UCSD-AML1 (cell line): ENCODE data around the gene CXXC1.
A peak's percentile ranks its signal among the peaks of the same experiment; 100 is the strongest.
"Not testable (repeated sequence)": the region's sequence is repeated elsewhere in the genome, so short reads cannot be mapped to it uniquely, and the experiment has no call there.

Source experiments
- DNase-seq: peaks from one replicate; lab custom pipeline; 2025; ENCODE audit not compliant: unreplicated experiment; lab: John Stamatoyannopoulos, UW

Gene CXXC1

DNA sequence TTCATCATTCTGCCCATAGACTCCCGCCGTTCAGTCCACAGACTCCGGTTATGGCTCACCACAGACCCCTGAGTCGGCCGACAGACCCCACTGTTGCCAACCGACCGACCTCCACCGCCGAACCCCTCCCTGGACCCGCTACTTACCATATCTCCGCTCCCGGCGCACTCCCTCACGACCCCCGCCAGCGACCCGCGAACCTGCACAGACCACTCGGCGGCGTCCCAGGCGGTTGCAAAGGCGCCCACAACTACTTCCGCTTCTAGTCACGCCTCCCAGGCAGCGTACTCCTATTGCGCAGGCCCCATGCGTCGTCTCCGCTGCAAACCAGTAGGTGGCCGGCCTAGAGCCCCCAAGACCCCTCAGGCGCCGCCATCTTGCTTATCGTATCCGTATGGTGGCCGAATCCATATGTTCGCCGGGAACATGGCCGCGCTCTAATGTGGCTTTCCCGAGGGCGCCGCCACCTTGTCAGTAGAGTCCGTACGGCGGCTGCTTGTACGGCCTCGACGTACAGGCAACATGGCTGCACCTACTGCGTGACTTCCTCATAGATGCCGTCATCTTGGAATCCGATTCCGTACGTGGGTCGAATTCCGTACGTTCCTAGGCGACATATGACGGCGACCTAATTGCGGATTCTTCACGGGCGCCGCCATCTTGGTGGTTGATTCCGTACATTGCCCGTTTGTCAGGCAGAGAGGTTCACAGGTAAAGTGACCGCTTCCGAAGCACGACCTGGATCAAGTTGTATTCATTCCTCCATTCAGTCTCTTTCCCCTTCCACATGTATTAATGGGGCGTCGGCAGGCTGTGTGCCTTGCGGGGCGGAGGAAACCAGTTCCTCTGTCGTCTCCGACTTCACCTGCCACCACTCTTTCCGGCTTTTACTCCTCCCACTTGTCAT, at the start of gene CXXC1:
CXXC1 (minus strand) TSS at position 252 of the 907 bp plus-strand sequence; CDS start at position 149, 103 bp downstream.
- DNase-seq: peak; percentile 99

DNA sequence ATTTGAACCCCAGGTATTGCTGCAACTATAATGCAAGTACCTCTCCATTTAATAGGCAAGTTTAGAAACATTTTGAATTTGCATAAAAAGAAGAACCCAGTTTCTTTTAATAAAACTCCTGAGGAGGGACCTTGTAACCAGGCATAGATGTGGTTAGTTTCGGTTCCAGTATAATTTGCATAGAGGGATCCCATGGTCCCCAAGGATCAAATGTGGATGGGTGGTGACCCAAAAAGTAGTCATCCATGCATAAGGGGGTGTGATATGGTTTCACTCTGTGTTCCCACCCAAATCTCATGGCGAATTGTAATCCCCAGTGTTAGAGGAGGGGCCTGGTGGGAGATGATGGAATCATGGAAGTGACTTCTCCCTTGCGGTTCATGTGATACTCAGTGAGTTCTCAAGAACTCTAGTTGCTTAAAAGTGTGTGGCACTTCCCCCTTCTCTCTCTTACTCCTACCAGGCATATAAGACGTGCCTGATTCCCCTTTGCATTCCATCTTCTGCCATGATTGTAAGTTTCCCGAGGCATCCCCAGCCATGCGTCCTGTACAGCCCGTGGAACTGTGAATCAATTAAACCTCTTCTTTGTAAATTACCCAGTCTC, 47.2 kb upstream of the CXXC1 start:
- no peak for DNase-seq

DNA sequence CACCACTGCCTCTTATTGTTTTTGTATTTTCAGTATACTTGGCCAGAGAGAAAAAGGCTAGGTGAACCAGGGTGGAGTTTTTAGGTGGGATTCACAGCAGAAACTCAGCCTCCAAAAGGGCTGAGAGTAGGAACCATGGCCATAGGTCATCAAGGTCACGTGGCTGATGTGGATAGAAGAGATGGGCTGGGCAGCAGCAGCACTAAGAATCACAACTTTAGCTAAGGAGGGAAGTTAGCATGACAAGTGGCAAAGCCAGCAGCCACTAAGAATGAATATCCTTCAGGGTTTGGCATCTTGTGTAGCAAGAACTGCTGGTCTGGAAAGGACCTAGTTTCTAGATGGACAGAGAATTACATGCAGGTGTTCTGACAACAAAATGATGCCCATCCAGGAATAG, 44.2 kb upstream of the CXXC1 start:
- DNase-seq: no peak

DNA sequence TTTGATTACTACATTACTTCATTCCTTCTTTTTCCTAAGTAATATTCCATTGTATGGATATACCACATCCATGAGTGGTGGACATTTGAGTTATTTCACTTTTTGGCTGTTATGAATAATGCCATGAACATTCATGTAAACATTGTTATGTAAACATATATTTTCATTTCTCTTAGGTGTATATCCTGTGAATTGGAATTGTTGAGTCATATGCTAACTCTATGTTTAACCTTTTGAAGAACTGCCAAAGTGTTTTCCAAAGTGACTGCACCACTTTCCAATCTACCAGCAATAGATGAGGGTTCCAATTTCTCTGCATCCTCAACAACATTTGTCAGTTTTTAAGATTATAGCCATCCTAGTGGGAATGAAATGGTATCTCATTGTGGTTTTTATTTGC, 42.7 kb upstream of the CXXC1 start:
- DNase-seq: no peak

DNA sequence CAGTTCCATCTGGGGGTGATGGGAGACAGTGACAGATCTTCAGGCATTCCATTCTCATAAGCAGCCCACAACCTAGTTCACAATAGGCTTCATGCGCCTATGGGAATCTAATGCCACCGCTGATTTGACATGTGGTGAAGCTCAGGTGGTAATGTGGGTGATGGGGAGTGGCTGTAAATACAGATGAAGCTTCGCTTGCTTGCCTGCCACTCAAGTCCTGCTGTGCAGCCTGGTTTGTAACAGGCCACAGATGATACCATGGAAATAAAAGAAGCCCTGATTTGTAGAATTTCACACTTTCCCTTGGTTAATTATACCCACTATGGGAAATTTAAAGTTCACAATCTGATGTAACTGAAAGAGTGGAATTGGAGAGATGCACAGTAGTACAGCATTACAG, 40.5 kb upstream of the CXXC1 start:
- DNase-seq: no peak

DNA sequence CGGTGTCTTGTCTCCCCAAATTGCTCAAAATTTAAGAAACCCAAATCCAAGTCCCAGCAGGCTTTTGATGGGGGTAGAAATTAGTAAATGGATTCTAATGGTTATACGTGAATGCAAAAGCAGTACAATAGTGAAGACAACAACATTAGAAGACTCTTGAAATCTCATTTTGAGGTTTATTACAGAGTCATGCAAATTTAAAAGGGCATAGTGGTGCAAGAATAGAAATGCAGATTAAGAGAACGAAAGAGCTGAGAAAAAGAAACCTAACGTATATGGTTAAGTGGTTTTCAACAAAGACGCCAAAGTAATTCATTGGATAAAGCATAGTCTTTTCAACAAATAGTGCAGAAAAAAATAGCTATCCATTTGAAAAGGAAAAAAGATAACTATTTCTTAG, 33.2 kb upstream of the CXXC1 start:
- no peak for DNase-seq

DNA sequence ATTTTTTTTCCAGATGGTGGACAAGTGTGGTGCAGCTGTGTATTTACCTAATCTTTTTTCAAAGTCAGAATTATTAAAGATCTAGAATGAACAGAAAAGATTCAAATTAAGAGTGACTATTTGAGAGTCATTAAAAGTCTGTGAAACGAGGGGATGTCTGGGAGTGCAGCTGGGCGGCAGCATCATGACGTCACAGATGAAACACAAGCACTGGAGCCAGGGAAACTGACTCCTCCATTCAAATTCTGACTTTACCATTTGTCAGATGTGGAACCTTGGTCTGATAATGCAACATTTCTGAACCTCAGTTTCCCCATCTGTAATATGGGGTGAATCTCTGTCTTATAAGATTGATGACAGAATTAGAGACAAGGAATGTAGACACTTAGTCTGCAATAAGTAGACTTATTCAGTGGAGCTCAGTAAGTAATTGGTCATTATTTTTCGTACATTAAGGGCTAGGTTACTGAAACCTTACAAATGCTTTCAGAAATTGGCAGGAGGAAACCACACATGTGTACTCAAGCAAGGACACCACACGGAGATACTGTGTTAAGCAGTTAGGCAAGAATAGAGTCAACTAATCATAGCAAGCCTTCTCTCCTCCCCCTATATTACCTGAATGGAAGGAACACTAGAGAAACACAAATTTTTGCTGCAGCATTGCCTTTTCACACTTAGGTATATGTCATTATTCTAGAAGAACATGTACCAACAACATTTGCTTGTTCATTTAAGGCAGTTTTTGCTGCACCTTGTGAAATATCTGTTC, 27.8 kb upstream of the CXXC1 start:
- no peak for DNase-seq

DNA sequence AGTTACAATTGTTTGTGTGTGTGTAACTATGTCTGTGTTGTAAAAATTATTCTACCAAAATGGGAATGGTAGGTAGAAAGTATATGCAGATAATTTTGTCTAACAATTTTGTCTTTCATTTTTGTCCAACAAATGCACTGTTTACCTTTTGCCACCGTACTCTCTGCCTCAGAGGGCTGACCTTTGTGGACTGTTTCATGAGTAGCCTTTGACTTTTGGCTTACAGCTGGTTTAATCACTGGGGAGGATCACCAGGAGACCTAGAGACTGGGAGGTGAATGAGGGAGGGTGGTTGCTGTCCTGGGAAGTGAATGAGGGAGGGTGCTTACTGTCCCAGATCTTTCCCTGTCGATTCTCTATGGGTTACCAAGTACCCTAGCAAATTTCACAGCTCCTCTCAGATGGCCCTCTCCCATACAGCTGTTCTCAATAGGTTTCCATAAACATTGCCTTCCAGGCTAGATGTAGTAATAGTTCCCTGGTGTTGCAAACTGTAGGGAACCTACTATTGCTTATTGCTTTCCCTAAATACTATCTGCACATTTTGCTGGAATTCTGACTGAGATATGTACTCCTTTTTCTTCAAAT, 26.5 kb upstream of the CXXC1 start:
- DNase-seq: no peak

DNA sequence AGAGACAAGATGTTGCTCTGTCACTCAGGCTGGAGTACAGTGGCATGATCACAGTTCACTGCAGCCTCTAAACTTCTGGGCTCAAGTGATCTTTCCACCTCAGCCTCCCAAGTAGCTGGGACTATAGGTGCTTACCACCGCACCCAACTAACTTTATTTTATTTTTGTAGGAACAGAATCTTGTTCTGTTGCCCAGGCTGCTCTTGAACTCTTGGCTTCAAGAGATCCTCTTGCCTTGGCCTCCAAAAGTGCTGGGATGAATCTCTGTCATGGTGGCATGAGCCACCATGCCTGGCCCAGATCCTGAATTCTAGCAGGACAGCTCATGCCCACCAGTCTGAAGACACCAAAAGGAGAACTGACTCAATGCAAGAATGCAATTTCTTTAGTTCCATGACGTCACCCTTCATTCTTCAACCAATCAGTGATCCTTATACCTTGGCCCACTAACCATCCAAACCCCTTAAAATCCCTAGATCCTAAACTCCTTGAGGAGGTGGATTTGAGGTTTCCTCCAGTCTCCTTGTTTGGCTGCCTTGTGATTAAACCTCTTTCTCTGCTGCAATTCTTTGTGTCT, 25.6 kb upstream of the CXXC1 start:
- no peak for DNase-seq

DNA sequence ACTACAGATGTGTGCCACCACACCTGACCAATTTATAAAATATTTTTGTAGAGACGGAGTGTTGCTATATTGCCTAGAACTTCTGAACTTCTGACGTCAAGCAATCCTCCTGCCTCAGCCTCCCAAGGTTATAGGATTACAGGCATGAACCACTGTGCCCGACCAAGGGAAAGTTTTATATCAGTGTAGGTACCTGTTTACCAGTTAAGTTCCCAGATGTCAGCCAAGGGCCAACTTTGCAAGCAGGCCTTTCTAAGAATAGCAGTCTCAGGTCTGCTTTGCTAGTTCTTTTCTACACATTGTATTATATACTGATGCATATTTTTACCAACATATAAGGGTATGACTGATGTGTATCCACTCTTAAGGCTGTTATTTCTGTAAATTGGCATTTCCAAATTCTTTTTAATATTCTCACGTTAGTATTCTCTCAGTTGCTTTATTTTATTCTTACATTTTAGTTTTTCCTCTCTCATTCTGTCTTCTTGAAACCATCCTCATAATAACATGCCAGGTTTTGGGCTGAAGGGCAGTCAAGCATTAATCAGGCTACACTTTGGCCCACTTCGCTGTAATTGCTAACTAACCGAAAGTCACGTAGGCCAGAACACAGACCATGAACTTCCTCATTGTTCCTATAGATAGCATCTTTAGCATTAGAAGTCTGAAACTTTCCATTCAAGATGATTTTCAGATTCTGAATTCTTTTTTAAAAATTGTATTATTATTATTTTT, 25.0 kb upstream of the CXXC1 start:
- no peak for DNase-seq

DNA sequence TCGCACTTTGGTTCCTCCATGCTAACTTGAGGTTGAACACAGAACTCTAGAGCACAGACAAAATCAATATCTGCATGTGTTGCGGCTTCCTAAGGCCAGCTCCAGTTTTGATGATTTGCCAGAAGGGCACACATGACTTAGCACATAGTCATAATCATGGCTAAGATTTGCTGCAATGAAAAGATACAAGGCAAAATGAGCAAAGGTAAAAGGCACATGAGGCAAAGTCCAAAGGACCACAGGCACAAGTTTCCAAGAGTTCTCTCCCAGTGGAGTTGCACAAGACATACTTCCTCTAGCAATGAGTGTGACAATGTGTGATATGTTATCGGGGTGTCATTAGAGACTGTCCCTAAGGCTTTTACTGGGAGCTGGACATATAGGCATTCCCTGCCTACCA, 24.2 kb upstream of the CXXC1 start:
- no peak for DNase-seq

DNA sequence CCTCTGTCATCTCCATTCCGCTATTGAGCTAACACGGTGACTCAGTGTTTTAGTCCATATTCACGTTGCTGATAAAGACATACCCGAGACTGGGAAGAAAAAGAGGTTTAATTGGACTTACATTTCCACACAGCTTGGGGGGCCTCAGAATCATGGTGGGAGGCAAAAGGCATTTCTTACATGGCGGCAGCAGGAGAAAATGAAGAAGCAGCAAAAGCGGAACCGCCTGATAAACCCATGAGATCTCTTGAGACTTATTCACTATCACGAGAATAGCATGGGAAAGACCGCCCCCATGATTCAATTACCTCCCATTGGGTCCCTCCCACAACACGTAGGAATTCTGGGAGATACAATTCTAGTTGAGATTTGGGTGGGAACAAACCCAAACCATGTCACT, 22.6 kb upstream of the CXXC1 start:
- DNase-seq: no peak

DNA sequence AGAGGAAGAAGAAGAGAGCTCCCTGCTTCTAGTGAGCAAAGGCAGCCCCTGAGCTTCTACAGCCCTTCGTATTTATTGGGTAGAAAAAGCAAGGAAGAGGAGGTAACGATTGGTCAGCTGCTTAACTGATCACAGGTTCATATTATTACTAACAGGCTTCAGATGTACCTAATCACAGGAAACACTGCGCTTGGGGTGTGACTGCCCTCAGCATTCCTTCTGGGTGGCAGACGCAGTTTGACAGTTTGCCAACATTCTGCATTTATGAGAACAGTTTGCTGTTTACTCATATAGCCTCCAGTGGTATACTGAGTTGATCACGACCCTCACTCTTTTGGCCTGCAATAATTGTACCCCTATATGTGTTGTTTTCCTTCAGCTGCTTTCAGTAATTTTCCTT, 21.4 kb upstream of the CXXC1 start:
- not testable (repeated sequence) for DNase-seq

DNA sequence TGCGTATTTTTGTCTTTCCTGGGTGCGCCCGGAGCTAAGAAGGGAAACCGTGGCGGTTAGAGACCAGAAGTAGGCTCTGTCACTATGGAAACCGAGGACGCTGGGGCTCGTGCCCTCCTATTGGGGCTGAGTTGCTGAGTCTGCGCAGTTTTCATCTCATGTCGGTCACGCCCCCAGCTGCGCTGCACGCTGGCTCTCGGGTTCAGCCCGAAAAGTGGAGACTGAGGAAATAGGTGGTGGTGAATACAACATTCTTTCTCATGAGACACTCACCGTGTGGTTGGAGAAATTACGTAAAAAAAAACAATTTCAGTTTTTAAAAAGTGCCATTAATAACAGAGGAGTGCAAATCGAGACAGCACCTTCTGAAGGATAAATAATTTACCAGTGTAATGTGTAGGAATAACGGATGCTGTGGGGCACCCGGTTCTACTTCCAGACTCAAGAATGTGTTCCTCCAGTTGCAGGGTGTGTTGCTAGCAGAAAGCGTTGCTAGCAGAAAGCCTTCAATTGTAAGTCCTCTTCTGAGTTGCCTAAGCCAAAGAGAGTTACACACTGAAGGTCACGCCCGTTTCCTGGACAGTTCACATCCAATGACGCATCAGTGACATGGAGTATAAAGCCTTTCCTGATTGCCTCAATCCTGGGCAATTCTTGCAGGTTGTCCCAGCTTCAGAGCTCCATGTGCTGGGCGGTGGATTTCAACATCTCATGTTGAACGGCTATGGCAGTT, 20.4 kb upstream of the CXXC1 start:
- peak; percentile 84 for DNase-seq

DNA sequence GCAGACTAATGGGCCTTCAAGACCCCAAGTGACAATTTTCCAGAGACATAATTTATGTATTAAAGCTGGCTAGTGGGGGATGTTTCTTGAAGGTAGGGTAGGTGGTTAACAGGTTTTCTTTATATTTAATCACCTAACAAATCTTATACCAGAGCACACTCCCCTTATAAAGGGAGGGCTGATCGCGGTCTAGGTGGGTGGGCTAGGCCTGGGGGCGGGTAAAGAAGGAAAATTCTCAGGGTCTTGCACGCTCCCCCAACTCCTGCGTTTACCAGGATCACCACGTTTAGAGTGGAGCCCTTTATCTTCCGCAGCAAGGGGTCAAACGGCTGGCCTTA, 19.9 kb upstream of the CXXC1 start:
- DNase-seq: no peak

DNA sequence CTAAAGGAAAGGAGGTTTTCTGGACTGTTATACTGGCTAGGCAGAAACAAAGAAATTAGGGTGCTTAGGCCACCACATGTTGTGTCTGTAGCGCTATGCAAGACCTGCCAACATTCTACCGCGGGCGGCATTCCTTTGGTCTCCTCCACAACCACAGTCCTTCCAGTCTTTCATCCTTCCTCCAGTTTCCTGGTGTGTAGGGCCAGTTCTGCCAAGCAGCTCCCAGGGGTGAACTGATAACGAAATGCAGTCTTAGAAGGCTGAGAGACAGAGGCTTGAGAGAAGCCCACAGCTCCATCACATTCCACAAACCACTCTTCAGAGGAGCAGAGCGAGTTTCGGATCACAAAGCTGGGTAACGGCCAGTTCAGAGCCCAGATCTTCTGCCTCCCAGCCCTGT, 19.5 kb upstream of the CXXC1 start:
- no peak for DNase-seq

DNA sequence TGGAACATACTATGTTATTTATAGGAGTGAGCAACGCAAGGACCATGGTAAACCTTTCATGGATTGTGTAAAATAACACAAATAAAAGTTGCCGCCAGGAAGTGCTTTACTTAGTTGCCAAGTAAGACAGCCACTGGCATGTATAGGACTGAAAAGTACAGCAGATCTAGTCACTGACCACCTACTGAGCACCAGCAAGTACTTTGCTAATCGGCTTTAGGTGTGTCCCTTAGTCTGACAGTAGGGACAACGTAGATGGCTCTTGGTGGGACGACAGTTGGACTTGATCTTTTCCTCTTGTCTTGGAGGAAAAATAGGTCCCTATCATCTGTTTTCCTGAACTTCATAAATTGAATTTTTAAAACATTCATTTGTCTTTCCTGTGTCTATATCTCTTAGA, 13.6 kb upstream of the CXXC1 start:
- DNase-seq: no peak

DNA sequence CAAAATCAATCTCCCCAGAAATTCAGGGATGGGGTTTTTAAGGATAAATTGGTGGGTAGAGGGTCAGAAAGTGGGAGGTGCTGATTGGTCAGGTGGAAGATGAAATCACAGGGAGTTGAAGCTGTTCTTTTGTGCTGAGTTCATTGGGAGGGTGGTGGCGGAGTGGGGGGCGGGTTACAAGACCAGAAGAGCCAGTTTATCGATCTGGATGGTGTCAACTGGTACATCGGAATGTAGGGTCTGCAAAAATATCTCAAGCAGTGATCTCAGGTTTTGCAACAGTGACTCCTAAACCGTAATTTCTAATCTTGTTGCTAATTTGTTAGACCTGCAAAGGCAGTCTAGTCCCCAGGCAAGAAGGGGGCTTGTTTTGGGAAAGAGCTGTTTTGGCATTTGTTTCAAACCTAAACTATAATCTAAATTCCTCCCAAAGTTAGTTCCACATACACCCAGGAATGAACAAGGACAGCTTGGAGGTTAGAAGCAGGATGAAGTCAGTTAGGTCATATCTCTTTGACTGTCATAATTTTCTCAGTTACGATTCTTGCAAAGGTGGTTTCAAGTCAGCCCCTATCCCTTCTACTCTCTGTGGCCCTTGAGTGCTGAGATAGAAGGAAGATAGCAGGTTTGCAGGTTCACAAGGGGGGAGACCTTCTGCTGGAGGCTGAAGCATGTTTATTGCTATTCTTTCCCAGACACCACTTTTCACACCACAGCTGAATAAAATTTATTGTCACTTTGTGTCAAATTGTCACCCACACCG, 12.3 kb upstream of the CXXC1 start:
- DNase-seq: no peak
